GM12892 (cell line): ENCODE measurements around the gene HYDIN.

Experiments
- DNase-seq: peaks from one replicate; pipeline ENCODE4 v3.0.0; 2011; ENCODE audit not compliant: insufficient read length
- FAIRE-seq: peaks from 2 replicates; lab custom pipeline; 2011; peaks lifted over from hg19 to GRCh38; lab: Jason Lieb, UNC
- POLR2A ChIP-seq: IDR thresholded peaks from 2 replicates; pipeline ENCODE4 v1.6.1; 2011; ENCODE audit warnings: low read depth, low read length, control low read depth
- POLR2AphosphoS5 ChIP-seq: IDR thresholded peaks from 2 replicates; pipeline ENCODE4 v1.6.1; 2011; ENCODE audit warnings: low read depth, low read length, control low read depth
- TAF1 ChIP-seq: IDR thresholded peaks from 2 replicates; pipeline ENCODE4 v1.6.1; 2011; ENCODE audit warnings: low read depth, mild to moderate bottlenecking, control low read depth, low read length, borderline replicate concordance

HYDIN gene

GRCh38 chr16:71250461-71251235 lies 20.1 kb upstream of the HYDIN start:
- no peak for DNase-seq
- no peak for TF ChIP-seq TAF1
- FAIRE-seq: no peak

- TF ChIP-seq POLR2AphosphoS5 (no peak), POLR2A (no peak), TAF1 (no peak)
- DNase-seq (no peak), FAIRE-seq (no peak)
Observed at GRCh38 chr16:71249399-71249798, 18.9 kb upstream of the HYDIN start.

GRCh38 chr16:71247478-71247877 lies 17.0 kb upstream of the HYDIN start:
- FAIRE-seq (no peak), DNase-seq (no peak)
- TF ChIP-seq POLR2AphosphoS5 (no peak), TAF1 (no peak), POLR2A (no peak)

DNA sequence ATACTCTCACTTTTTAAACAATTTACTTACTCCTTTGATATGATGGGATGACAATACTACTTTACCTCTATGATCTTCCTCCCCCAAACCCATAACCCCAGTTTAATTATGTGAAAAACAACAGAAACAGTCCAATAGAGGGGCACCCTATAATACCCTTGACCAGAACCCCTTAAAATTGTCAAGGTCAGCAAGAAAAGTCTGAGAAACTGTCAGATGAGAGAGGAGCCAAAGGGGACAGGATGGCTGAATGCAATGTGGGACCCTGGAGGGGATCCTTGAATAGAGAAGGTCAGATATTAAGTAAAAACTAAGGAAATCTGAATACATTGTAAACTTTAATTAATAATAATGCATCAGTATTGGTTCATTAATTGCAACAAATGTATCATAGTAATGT lies 15.8 kb upstream of the HYDIN start:
- DNase-seq (no peak), FAIRE-seq (no peak)
- no peak for TF ChIP-seq POLR2AphosphoS5
- TF ChIP-seq TAF1: no peak
- TF ChIP-seq POLR2A: no peak

- no peak for FAIRE-seq
- no peak for DNase-seq
Observed at GRCh38 chr16:71244521-71244920, 14.0 kb upstream of the HYDIN start.

GRCh38 chr16:71242601-71243000 lies 12.1 kb upstream of the HYDIN start:
- no peak for FAIRE-seq
- no peak for TF ChIP-seq TAF1
- no peak for TF ChIP-seq POLR2AphosphoS5
- no peak for TF ChIP-seq POLR2A
- no peak for DNase-seq

More at GRCh38 chr16:71244521-71244920, 14.0 kb upstream of the HYDIN start:
- TF ChIP-seq POLR2AphosphoS5: no peak
- TF ChIP-seq POLR2A: no peak
- no peak for TF ChIP-seq TAF1

- TF ChIP-seq TAF1: no peak
- TF ChIP-seq POLR2AphosphoS5: no peak
- TF ChIP-seq POLR2A: no peak
- FAIRE-seq (no peak), DNase-seq (no peak)
Observed at GRCh38 chr16:71242036-71242435, 11.5 kb upstream of the HYDIN start.

DNA sequence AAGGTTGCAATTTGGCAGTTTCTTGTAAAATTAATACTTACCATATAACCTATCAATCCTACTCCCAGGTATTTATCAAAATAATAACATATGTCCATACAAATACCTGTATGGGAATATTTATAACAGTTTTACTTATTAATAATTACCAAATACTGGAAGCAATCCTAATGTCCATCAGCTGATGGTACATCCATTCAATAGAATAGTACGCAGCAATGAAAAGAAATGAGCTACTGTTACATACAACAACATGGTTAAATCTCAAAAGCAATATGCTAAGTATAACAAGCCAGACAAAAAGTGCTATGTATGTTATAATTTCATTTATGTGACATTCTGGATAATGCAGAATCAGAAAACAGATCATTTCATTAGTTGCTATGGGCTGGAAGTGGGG lies 1.2 kb downstream of the HYDIN start:
- no peak for TF ChIP-seq POLR2A
- no peak for TF ChIP-seq POLR2AphosphoS5
- no peak for TF ChIP-seq TAF1
- FAIRE-seq (no peak), DNase-seq (no peak)

DNA sequence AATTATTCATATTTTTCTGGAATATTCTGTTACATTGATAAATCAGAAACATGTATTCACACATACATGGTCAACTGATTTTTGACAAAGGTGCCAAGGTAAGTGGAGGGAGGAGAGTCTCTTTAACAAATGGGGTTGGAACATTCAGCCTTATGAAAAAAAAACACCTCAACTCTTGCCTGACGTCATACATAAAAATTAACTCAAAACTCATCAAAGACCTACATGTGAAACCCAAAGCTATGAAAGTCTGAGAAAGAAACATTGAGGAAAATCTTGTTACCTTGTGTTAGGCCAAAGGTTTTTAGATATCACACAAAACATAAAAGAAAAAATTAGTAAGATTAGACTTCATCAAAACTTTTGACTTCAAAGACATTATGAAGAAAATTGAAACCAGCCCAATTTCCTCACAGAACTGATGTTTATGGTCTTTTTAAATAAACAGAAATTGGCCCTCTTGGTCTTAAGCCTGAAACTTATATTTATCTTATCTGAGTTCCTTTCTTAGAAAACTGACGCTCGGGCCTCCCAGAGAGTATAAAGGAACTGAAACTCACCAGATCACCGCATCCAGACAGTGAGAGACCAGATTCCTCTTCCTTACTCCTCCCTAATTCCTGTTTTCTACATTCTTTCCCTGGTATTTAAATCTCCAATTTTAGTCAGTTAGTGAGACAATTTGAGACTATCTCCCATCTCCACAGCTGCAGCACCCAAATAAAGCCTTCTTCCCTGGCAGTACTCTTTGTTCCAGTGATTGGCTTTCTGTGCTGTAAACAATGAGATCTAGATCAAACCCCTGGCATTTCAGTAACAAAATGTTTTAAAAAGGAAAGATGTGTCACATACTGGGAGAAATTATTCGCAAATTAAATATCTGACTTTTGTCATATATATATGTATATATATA lies 4.0 kb downstream of the HYDIN start:
- DNase-seq: no peak
- TF ChIP-seq TAF1 (no peak), POLR2A (no peak), POLR2AphosphoS5 (no peak)
- FAIRE-seq: no peak

DNA sequence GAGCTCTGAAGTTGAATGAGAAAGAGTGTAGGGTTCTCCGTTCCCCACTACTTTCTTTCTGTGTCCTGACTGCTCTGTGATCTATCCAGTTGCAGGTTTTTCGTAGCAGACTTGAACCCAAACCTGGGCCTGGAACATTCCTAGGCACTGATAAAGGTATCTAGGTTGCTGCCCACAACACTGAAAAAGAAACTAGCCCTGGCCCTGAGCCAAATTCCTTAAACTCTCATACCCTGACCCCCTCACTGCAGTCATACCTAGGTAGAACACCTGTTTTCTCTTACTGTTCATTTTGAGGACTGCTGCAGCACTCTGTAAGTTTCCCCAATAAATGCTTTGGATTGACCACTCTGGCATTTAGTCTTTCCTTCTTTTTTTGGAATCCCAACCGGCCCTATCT lies 5.4 kb downstream of the HYDIN start:
- FAIRE-seq (no peak), DNase-seq (no peak)
- TF ChIP-seq POLR2AphosphoS5 (no peak), POLR2A (no peak), TAF1 (no peak)

GRCh38 chr16:71218306-71218963 lies 12.1 kb downstream of the HYDIN start:
- FAIRE-seq: no peak
- DNase-seq: no peak

More at GRCh38 chr16:71218306-71218963, 12.1 kb downstream of the HYDIN start:
- TF ChIP-seq POLR2A: no peak
- TF ChIP-seq POLR2AphosphoS5: no peak
- no peak for TF ChIP-seq TAF1
